Mesodermal cell (in vitro differentiated cells): ENCODE results near the gene AP1G2. TPM values are rescaled to one million over a fixed set of nuclear protein-coding genes. Genes with fewer than 3 reads are reported as not detected.
"Not testable (repeated sequence)": the region's sequence is repeated elsewhere in the genome, so short reads cannot be mapped to it uniquely, and the experiment has no call there.

Experiments
- H3K27ac ChIP-seq: 2 replicates; pipeline ENCODE4 v1.7.0; 2013; ENCODE audit warnings: mild to moderate bottlenecking, low read depth, low read length, moderate library complexity; ENCODE audit not compliant: severe bottlenecking
- H3K36me3 ChIP-seq: 2 replicates; pipeline ENCODE4 v1.7.1; 2013; ENCODE audit warnings: mild to moderate bottlenecking, low read length, moderate library complexity; ENCODE audit not compliant: control insufficient read depth, insufficient read depth
- H3K4me1 ChIP-seq: one replicate; pipeline ENCODE4 v1.7.1; 2013; ENCODE audit warnings: mild to moderate bottlenecking, low read length; ENCODE audit not compliant: insufficient read depth, control insufficient read depth, poor library complexity, severe bottlenecking
- H3K4me3 ChIP-seq: 2 replicates; pipeline ENCODE4 v1.7.0; 2013; ENCODE audit warnings: low read length, control low read depth, mild to moderate bottlenecking; ENCODE audit not compliant: insufficient read depth, poor library complexity, severe bottlenecking; ENCODE audit errors: extremely low read depth
- H3K9me3 ChIP-seq: 2 replicates; pipeline ENCODE4 v1.7.1; 2013; ENCODE audit warnings: mild to moderate bottlenecking, low read length, moderate library complexity; ENCODE audit not compliant: control insufficient read depth
- WGBS, 2 experiments: methylation state at CpG; one replicate each; pipeline ENCODE4 v1.1.5; 2013; ENCODE audit warnings: missing lambda C conversion rate in 2 of 2; ENCODE audit not compliant: insufficient coverage in 2 of 2; 5-methylcytosine and 5-hydroxymethylcytosine counted together
- polyA plus RNA-seq, 2 experiments: library from polyadenylated mRNA; stranded (reverse); fragments of 50-300 nt; gene quantifications; one replicate each; pipeline ENCODE4 v1.2.3, GENCODE V29; 2013

AP1G2 gene, protein sequence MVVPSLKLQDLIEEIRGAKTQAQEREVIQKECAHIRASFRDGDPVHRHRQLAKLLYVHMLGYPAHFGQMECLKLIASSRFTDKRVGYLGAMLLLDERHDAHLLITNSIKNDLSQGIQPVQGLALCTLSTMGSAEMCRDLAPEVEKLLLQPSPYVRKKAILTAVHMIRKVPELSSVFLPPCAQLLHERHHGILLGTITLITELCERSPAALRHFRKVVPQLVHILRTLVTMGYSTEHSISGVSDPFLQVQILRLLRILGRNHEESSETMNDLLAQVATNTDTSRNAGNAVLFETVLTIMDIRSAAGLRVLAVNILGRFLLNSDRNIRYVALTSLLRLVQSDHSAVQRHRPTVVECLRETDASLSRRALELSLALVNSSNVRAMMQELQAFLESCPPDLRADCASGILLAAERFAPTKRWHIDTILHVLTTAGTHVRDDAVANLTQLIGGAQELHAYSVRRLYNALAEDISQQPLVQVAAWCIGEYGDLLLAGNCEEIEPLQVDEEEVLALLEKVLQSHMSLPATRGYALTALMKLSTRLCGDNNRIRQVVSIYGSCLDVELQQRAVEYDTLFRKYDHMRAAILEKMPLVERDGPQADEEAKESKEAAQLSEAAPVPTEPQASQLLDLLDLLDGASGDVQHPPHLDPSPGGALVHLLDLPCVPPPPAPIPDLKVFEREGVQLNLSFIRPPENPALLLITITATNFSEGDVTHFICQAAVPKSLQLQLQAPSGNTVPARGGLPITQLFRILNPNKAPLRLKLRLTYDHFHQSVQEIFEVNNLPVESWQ
- 76.3 TPM for polyA plus RNA-seq (2013, experiment 1 of 2)
- polyA plus RNA-seq (2013, experiment 2 of 2): 71.0 TPM

DNA sequence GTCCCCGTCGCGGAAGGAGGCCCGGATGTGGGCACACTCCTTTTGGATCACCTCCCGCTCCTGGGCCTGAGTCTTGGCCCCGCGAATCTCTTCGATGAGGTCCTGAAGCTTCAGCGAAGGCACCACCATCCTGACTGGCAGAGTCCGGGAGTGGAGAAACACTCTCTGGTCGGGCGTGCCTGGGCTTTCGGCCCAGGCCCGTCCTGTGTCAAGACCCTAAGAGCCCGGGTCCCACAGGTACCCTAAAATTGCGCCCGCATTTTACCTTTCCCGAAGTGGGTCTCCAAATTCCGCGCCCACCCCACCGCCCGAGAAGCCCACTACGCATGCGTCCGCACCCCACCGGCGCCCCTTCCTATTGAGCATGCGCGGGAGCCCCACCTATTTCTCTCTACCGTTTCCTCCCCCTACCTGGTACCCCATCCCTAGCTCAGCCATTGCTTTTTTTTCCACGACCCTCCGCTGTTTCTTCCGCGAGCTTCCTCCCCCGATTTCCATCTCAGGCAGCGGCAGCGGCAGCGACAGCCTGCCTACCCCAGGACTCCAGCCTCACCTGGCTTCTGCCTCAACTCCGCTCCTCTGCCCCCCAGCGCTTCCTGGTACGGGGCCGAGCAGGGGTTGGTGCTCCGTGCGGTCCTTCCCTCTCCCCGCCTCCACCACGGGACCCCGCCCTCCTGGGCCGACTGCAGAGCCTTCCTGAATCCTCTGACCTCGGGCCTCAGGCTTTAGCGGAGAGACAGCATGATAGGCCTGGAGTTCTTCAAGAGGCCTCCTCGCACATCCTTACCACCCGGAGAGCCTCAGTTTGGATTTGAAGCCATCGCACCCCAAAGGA, at the start of gene AP1G2:
Gene AP1G2, minus strand, starts transcription at position 606 of the 835 bp plus-strand sequence. Its CDS starts 477 bp downstream, at position 129.
- peak within 1 kb of the TSS; percentile 23 for H3K27ac ChIP-seq
- 1 to 2% methylated on average over 43 to 47 of the region's 53 CpGs for WGBS, 2 experiments
- peak within 1 kb of the TSS; percentile 70 for H3K4me3 ChIP-seq
- H3K36me3 ChIP-seq: peaks cover 25% of the 10 kb centered on the region
- peaks cover 14% of the 10 kb centered on the region for H3K4me1 ChIP-seq
- H3K9me3 ChIP-seq: no peaks in the 10 kb centered on the region

DNA sequence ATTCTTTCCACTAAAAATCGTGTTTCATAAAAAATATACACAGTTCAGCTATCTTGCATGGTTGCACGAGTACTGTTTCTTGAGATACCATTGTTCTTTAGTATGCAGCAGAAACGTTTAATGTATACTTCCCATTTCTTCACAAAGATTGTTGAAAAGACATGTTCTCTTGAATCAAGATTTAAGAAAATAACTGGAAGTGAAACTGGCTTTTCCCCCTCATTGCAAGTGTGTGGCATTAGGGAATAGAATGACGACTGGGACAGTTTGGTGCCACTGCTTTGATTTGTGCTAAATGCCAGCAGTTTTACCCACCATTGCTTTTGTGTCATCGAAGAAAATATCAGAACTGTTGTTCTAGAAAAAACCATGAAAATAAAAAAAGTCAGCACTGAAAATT, 48.3 kb upstream of the AP1G2 start:
- H3K4me1 ChIP-seq: no peaks in the 10 kb centered on the region
- H3K36me3 ChIP-seq: no peaks in the 10 kb centered on the region
- 69 to 78% methylated on average over 2 to 4 of the region's 5 CpGs for WGBS, 2 experiments
- H3K9me3 ChIP-seq: no peaks in the 10 kb centered on the region
- no peak overlapping the region for H3K27ac ChIP-seq
- no peak overlapping the region for H3K4me3 ChIP-seq

DNA sequence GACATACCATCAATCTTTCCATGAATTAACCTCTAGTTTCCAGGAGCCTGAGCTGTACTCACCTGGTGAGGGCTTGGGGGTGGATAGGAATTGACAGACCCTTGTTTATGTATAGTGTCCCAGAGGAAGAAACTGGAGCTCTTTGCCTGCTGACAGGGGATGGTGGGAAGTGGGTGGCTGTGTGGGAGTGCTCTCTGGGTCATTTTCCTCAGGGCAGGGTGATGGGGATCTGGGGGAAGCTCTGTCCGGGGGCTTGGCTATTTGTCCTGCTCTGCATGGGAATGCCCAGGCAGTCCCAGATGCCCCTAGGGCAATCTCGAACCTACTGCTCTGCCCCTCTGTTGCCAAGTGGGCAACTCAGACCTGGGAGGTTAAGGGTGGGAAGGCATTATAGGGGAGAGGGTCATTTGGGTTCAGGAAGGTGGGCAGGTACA, 46.8 kb upstream of the AP1G2 start:
- Histone ChIP-seq H3K9me3 (no peaks in the 10 kb centered on the region), H3K36me3 (no peaks in the 10 kb centered on the region), H3K27ac (no peak overlapping the region), H3K4me3 (no peak overlapping the region), H3K4me1 (no peaks in the 10 kb centered on the region)
- 56 to 60% methylated on average over 1 to 2 of the region's 2 CpGs for WGBS, 2 experiments

DNA sequence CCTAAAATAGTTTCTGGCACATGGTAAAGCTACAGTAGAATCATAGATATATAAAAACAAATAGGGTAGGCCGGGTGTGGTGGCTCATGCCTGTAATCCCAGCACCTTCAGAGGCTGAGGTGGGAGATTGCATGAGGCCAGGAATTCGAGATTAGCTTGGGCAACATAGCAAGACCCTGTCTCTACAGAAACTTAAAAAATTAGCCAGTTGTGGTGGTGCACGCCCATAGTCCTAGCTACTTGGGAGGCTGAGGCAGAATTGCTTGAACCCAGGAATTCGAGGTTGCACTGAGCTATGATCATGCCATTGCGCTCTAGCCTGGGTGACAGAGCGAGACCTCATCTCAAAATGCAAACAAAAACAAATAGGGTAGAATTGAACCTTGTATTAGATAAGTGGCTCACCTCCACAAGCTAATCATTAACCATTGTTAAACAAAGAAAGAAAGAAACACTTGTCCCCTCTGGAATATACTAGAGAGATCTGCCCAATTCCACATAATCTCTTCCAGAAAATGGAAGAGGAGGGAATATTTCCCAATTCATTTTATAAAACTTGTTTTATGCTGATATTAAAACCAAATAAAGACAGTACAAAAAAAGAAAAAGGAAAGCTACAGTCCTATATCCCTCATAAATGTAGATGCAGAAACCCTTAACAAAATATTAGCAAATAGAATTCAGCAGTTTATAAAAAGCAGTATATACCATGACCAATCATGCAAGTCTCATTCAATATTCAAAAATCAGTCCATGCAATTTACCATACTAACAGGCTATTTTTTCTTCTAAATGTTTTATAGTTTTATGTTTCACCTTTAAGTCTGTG, 45.9 kb upstream of the AP1G2 start:
- no peak overlapping the region for H3K4me3 ChIP-seq
- H3K36me3 ChIP-seq: no peaks in the 10 kb centered on the region
- H3K27ac ChIP-seq: no peak overlapping the region
- H3K9me3 ChIP-seq: no peaks in the 10 kb centered on the region
- H3K4me1 ChIP-seq: no peaks in the 10 kb centered on the region
- WGBS, 2 experiments: 70 to 87% methylated on average over 2 to 6 of the region's 6 CpGs

DNA sequence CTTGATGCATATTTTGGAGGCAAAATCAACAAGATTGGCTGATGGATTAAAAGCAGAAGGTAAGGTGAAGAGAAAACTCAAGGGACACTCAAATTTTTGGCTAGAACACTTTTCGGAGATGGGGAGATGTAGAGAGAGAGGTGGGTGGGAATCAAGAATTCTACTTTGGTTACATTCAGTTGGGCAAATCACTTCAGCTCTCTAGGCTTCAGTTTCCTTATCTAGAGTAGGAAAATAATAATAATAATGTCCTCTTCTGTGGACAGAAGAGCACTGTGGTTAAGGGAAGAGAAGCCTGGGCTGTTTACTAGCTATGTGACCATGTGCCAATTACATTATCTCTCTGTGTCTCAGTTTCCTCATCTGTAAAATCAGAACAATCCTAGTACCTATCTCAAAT, 45.2 kb upstream of the AP1G2 start:
- Histone ChIP-seq H3K27ac (no peak overlapping the region), H3K4me3 (no peak overlapping the region), H3K9me3 (no peaks in the 10 kb centered on the region), H3K36me3 (no peaks in the 10 kb centered on the region), H3K4me1 (no peaks in the 10 kb centered on the region)
- WGBS, 2 experiments: 71% methylated on average over 1 of the region's 1 CpG; no CpG with 5 or more reads in 1 of the 2 experiments

DNA sequence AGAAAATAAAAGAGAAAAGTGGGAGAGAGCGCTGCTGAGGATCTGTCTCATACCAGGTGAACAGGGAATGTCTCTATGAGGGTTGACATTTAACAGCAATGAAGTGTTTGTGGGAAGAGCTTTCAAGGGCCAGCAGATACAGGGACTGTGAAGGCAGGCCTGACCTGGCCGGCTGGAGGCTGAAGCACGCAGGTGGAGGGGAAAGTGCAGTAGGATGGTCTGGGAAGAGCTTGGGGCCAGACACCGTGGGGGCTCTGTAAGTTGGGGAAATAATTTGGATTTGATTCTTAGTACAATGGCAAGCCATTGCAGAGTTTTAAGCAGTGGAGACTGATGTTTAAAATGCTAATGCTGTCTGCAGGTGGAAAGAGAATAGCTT, 44.8 kb upstream of the AP1G2 start:
- Histone ChIP-seq H3K9me3 (no peaks in the 10 kb centered on the region), H3K27ac (no peak overlapping the region), H3K4me3 (no peak overlapping the region), H3K36me3 (no peaks in the 10 kb centered on the region), H3K4me1 (no peaks in the 10 kb centered on the region)
- 60 to 74% methylated on average over 3 to 4 of the region's 4 CpGs for WGBS, 2 experiments

DNA sequence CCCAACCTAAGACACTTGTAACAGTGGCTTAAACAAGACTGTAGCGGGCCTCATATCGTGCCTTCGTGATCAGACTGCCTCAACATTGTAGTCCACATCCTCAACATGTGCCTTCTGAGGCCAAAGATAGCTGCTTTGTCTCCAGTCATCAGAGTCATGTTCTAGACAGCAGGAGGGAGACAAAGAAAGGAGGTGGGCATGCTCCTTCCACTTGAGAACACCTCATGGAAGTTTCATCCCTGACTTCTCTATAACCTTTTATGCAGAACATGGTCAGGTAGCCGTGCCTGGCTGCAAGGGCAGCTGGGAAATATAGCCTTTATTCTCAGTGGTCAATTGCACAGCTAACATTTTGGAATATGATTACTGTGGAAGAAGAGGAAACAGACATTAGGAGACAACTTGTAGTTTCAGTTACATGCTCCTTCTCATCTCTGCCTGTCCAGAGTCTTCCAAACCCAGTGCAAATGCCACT, 43.3 kb upstream of the AP1G2 start:
- Histone ChIP-seq H3K4me1 (no peaks in the 10 kb centered on the region), H3K4me3 (no peak overlapping the region), H3K36me3 (no peaks in the 10 kb centered on the region), H3K9me3 (no peaks in the 10 kb centered on the region), H3K27ac (no peak overlapping the region)
- 63% methylated on average over 3 to 4 of the region's 4 CpGs for WGBS, 2 experiments

DNA sequence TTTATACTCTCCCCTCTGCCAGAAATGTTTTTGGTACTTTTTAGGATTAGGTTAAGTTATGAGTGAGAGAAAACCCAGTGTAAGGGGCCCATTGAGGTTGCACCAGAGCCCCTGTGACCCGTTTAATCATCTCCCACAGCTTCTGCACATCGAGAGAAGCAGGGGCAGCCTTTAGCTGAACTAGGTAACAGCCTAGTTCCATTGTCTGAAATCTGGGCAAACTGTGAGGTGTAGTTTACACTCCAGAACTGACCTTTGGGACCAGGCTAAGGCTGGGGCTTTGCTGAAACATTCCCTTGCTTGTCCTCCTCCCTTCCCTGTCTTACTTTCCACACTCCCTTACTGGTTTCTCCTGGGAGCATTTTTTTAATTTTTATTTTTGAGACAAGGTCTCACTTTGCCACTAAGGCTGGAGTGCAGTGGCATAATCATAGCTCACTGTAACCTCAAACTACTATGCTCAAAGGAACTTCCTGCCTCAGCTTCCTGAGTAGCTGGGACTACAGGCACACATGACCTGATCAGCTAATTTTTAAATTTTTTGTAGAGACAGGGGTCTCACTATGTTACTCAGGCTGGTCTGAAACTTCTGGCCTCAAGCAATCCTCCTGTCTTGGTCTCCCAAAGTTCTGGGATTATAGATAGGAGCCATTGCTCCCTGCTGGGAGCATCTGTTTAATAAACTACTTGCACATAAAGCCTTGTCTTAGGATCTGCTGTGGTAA, 42.7 kb upstream of the AP1G2 start:
- Histone ChIP-seq H3K9me3 (no peaks in the 10 kb centered on the region), H3K4me1 (no peaks in the 10 kb centered on the region), H3K27ac (no peak overlapping the region), H3K4me3 (no peak overlapping the region), H3K36me3 (no peaks in the 10 kb centered on the region)
- 71 to 80% methylated on average over 1 of the region's 2 CpGs for WGBS, 2 experiments

DNA sequence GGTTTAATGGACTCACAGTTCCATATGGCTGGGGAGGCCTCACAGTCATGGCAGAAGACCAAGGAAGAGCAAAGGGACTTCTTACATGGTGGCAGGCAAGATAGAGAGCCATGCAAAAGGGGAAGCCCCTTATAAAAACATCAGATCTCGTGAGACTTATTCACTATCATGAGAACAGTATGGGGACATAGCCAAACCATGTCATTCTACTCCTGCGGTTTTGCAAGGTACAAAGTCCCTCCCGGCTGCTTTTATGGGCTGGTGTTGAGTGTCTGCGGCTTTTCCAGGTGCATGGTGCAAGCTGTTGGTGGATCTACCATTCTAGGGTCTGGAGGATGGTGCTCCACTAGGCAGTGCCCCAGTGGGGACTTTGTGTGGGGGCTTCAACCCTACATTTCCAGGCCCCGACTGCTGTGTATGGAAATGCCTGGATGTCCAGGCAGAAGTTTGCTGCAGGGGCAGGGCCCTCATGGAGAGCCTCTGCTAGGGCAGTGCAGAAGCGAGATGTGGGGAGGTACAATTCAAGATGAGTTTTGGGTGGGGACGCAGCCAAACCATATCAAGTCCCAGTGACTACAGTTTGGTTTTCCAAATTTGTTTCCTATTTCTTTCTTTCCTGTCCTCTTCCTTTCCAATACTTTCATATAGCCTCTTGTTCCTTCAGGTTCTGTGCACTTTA, 42.0 kb upstream of the AP1G2 start:
- H3K4me1 ChIP-seq, H3K27ac ChIP-seq, H3K4me3 ChIP-seq, H3K9me3 ChIP-seq, H3K36me3 ChIP-seq: not testable (repeated sequence)
- WGBS, 2 experiments: 40 to 84% methylated on average over 2 to 4 of the region's 7 CpGs
